HG03432 (cell line): ENCODE data around the gene ADD3.
A peak's percentile ranks its signal among the peaks of the same experiment; 100 is the strongest.
"Not testable (repeated sequence)": the region's sequence is repeated elsewhere in the genome, so short reads cannot be mapped to it uniquely, and the experiment has no call there.

ENCODE experiments used
- ATAC-seq: cut with Tn5 transposase; IDR thresholded peaks from one replicate; pipeline ENCODE4 v1.9.1; 2021; ENCODE audit warnings: mild to moderate bottlenecking, moderate library complexity; ENCODE audit not compliant: unreplicated experiment

The ADD3 gene

DNA sequence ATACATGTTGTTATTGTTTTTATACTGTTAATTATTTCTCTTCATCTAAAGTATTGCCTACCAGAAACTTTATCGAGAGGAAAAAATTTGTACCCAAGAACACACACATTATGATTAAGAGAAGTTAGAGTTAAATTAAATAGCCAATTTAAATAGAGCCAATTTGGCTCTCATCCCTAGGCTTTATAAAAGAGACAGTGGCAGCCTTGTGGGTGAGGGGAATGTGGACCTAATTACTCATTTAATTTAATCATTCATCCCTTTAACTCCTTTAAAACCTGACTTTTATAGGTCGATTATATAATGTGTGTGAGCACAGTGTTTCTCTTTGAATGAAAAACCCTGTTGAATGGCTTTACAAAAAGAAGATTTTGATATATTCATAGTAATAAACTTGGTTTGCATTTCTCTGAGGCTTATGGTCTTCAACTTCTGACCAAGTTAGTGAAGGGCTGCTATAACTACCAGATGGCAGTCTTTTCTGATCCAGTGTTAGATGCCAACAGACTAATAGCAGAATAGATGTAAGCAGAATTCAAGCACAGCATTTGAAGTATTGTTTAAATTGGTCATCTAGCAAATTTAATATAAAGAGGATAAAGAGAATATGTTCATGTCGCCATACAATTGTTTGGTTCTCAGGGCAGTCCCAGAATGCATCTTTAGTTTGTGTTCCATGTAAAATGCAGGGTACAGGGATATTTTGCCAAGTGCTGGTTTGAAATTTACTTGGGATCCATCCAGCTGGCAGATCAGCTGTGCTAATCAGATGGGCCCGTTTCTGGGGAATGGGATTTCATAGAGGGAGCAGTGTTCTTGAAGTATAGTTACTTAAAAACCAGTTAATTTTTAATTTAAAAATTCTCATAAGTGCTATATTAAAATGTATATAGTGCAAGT is 25.3 kb downstream of the ADD3 start:
- no peak for ATAC-seq

DNA sequence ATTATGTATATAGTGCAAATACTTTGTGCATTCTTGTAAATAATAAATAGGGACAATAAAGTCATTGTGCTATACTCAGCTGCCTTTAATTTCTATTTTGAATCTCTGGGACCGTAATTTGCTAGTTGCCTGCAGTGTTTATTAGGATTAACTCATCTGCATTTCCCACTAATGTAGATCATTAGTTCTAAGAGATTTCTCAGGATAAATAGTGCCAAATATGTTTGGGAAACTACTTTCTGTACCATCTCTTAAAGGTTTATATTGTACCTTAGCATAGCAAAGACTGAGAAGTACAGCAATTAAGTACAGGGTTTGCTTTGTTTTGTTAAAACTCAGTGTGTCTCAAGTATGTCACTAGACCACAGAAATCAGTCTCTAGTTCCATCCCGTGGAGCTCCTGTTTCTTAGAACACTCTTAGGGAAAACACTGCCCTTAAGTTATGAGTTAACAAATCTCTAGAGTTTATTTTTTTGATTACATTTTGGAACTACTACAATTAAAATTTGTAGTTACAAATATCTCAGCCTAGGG is 26.0 kb downstream of the ADD3 start:
- ATAC-seq = no peak

- ATAC-seq = no peak
Observed at GRCh38 chr10:110034596-110034995, 26.8 kb downstream of the ADD3 start.

DNA sequence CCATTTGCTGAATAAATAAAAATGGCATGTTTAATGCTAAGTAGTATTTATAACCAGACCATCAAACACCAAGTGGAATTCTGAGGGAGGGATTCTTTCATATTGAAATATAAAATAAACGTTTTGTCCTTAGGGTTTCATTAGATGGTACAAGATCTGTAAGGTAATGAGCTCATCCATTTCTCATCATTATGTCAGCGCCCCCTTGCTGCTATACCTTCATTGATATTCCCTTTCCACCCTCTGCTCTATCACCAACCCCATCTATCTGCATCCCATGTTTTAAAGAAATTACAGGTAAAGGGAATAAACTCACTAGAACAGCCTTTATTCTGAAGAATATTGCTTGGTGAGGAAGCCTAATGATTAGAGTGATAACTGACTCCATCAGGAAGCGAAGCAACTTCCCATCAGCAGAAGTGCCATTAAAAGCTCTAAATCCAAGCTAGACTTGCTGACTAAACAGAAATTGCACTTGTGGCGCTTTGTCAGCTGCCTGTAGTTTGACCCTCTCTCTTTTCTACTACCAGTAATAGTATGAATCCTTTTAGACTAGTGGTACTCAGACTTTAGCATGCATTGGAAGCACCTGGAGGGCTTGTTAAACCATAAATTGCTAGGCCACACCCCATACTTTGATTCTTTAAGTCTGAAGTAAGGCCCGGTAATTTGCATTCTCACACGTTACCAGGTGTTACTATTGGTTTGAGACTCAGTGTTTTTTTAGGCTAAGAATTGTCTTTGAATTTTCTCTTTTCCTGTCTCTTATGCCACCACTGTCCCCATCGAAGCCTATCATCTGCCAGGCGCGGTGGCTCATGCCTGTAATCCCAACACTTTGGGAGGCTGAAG is 27.5 kb downstream of the ADD3 start:
- no peak for ATAC-seq

DNA sequence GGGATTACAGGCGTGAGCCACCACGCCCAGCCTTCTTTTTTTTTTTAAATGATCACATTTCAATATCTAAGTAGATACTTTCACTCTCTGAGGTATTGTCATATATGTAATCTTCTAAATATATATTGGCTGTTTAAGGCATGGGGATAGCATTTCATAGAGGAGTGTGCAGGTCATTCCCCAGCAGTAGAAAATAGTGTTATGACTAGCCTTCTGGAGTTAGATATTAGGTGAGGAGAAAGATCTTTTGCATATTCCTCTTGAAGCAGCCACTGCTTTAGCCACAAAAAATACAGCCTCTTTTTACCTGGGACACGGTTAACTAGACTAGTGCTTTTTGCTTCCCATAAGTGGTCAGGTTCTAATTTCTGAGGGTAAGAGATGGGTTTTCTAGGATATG is 28.9 kb downstream of the ADD3 start:
- peak; percentile 91 for ATAC-seq

DNA sequence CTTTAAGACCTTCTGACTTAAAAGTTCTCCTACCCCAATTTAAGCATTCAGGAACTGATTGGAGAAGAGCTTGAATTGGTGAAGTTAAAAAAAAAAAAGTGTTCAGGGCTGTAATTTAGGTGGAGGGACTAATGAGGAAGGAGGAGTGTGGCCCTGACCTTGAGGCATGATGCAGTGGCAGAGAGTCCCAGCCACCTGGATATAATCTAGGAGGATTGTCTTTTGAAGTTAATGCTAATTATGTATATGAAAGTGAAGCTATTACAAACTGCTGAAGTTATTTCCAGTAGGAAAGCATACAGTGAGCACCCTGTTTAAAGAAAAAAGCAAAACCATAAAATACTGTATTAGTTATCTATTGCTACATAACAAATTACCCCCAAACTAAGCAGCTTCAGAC is 31.5 kb downstream of the ADD3 start:
- ATAC-seq = no peak

DNA sequence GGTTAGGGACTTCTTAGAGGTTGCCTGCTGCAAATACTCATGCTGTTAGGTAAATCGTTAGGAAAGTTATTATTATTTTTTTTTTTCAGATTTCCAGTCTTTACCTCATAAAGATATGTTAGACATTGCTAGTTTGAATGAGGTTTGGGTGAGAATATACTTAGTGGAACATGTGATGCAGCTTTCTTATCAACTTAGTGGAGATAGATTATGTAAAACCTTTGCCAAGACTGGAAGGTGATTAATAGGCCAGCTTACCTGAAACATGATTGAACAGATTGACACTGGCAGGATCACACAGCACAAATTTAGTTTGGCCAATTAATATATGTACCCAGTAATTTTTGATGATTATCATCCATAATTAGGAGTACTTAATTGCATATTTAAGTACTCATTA is 32.3 kb downstream of the ADD3 start:
- no peak for ATAC-seq

DNA sequence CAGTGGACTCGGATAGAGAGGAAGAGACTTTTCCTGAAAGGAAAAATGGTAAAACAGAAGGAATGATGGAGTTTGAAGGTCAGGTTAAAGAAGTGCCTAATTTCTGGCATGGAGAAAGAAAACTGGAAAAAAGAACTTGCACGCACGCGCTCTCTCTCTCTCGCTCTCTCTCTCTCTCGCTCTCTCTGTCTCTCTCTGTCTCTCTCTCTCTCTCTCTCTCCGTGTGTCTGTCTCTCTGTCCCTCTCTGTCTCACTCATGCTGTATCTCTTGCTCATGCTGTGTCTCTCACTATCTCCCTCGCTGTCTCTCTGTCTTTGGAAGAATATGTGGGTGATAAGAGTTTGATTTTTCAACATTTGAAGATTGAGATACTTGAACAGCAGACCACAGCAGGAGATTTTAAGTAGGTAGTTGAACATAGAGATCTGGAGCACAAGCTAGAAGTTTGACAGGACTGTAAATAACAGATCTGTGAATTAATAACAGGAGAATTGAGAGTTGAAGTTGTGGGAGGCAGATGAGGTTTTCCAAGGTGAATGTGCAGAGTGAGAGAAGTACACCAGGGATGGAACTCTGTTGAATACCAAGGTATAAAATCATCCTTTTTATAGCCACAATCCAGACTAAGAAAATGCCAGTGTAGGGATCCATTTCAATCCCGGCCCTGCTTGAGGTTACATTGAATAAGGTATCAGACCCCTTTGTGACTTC is 33.1 kb downstream of the ADD3 start:
- no peak for ATAC-seq

- ATAC-seq = no peak
Observed at GRCh38 chr10:110041479-110041829, 33.7 kb downstream of the ADD3 start.

DNA sequence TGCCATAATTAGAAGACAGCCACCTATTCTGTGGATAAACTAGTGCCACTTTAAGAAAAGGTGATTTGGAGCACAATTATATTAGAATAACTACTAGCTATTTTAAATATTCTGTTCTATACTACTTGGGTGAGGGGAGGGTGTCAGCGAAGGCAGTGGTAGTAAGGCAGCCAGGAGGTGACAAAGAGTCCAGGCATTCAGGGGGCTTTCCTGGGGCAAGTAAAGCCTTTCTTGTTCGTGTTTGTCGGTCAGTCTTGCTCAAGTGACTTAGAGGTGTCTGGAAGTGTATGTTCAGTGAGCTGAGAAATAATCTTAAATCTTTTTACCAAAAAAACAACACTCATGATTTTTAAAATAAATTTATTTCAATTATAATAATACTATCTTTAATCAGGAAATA is 34.4 kb downstream of the ADD3 start:
- ATAC-seq = no peak

DNA sequence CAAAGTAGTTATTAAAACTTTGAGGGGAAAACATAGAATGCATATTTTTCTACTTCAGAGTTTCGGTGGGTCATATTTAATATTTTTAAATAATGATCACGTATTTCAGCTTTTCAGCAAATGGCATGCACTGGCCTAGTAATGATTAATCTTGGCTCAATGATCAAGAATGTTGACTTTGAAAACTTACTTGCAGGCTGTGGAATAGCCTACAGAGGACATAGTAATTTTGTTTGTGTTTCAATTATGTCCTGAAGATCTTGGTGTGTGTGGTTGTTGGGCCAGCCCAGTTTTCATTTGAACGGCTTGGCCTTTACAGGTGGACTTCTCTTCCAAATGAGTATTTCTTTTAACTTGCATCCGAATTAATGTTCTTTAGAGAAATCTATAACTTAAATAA is 35.1 kb downstream of the ADD3 start:
- ATAC-seq = no peak

GRCh38 chr10:110044681-110045080 is 36.9 kb downstream of the ADD3 start:
- ATAC-seq = no peak

GRCh38 chr10:110045772-110046171 is 38.0 kb downstream of the ADD3 start:
- ATAC-seq = no peak

DNA sequence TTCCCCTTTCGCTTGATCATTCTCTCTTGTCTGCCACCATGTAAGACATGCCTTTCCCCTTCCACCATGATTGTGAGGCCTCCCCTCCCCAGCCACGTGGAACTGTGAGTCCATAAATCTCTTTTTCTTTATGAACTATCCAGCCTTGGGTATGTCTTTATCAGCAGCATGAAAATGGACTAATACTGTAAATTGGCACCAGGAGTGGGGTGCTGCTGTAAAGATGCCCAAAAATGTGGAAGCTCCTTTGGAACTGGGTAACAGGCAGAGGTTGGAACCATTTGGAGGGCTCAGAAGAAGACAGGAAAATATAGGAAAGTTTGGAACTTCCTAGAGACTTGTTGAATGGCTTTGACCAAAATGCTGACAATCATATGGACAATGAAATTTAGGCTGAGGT is 40.4 kb downstream of the ADD3 start:
- ATAC-seq = not testable (repeated sequence)

DNA sequence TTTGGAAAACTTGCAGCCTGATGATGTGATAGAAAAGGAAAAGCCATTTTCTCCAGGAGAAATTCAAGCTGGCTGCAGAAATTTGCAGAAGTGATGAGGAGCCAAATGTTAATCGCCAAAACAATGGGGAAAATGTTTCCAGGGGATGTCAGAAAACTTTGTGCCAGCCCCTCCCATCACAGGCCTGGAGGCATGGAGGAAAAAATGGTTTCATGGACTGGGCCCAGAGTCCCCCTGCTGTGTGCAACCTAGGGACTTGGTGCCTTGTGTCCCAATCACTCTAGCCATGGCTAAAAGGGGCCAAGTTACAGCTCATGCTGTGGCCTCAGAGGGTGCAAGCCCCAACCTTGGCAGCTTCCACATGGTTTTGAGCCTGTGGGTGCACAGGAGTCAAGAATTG is 41.0 kb downstream of the ADD3 start:
- ATAC-seq = no peak

GRCh38 chr10:110049889-110050591 is 42.3 kb downstream of the ADD3 start:
- ATAC-seq = not testable (repeated sequence)

DNA sequence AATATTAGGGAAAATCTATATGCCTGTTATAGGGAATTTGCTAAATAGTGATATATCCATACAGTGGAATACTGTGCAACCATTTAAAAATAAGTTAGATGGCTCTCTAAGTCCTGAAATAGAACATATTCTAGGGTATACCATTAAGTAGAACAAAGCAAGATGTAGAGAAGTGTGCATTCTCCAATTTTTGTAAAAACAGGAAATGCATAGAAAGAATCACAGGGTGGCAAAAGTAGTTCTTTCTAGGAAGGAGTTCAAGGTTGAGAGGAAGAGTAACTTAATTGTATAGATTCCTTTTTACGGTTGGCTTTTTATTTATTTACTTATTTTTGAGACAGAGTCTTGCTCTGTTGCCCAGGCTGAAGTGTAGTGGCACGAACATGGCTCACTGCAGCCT is 43.7 kb downstream of the ADD3 start:
- ATAC-seq = no peak

DNA sequence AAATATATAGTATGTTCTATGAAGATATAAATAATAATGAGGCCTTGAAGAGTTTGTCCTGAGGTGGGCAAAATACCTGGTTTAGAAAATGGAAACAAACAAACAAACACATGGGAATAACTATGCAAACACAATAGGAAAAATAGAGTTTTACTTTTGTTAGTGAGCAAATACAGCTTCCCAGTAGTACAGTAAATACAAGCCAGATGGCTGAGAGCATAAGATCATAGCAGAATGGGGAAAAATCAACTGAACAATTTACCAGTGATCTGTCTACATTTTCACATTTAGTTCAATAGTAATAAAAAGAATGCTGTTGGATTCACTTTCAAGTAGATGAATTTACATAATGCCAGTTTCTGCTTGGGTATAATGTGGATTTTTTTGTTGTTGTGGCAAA is 45.1 kb downstream of the ADD3 start:
- no peak for ATAC-seq

GRCh38 chr10:110056822-110057221 is 49.0 kb downstream of the ADD3 start:
- ATAC-seq = no peak

GRCh38 chr10:110057456-110057855 is 49.7 kb downstream of the ADD3 start:
- ATAC-seq = no peak

GRCh38 chr10:110058212-110058611 is 50.4 kb downstream of the ADD3 start:
- peak; percentile 53 for ATAC-seq
